GM08714 (cell line): ENCODE data around the gene HOXC9.

Source experiments
- H3K4me3 ChIP-seq: fragments of 200-500 bp; sonication (Bioruptor generic); 2 replicates; pipeline ENCODE4 v1.5.1; 2014; ENCODE audit warnings: mild to moderate bottlenecking, low read length, inconsistent platforms
- ZNF274 ChIP-seq: IDR thresholded peaks from 2 replicates; pipeline ENCODE4 v1.6.1; 2012; ENCODE audit warnings: mild to moderate bottlenecking, low read depth, low read length

HOXC9 gene

GRCh38 chr12:53984901-53985691 is 14.9 kb upstream of the HOXC9 start, which contains the start of gene HOXC10:
HOXC10 (plus strand) TSS chr12:53985146; CDS start chr12:53985260, 114 bp downstream.
- no peak for TF ChIP-seq ZNF274
- H3K4me3 ChIP-seq = no peak within 1 kb of the TSS

- no peak overlapping the region for H3K4me3 ChIP-seq
- no peak for TF ChIP-seq ZNF274
Measured at GRCh38 chr12:53985692-53985993, 14.3 kb upstream of the HOXC9 start.

- H3K4me3 ChIP-seq = no peak overlapping the region
- TF ChIP-seq ZNF274 = no peak
Measured at GRCh38 chr12:53985994-53986685, 13.8 kb upstream of the HOXC9 start.

GRCh38 chr12:53986686-53987483 is 13.1 kb upstream of the HOXC9 start:
- TF ChIP-seq ZNF274 = no peak
- H3K4me3 ChIP-seq = no peak overlapping the region

GRCh38 chr12:53987787-53988230 is 12.2 kb upstream of the HOXC9 start:
- H3K4me3 ChIP-seq = no peak overlapping the region
- TF ChIP-seq ZNF274 = no peak

GRCh38 chr12:53988541-53989226 is 11.3 kb upstream of the HOXC9 start:
- no peak for TF ChIP-seq ZNF274
- H3K4me3 ChIP-seq = no peak overlapping the region

GRCh38 chr12:53989227-53990113 is 10.5 kb upstream of the HOXC9 start:
- no peak for TF ChIP-seq ZNF274
- H3K4me3 ChIP-seq = no peak overlapping the region

GRCh38 chr12:53990311-53991076 is 9.5 kb upstream of the HOXC9 start:
- TF ChIP-seq ZNF274 = no peak
- no peak overlapping the region for H3K4me3 ChIP-seq

- TF ChIP-seq ZNF274 = no peak
- no peak overlapping the region for H3K4me3 ChIP-seq
Measured at GRCh38 chr12:53991077-53991460, 8.9 kb upstream of the HOXC9 start.

GRCh38 chr12:53992377-53992889 is 7.5 kb upstream of the HOXC9 start:
- no peak overlapping the region for H3K4me3 ChIP-seq
- no peak for TF ChIP-seq ZNF274

GRCh38 chr12:53993162-53994008 is 6.6 kb upstream of the HOXC9 start:
- no peak for TF ChIP-seq ZNF274
- no peak overlapping the region for H3K4me3 ChIP-seq

GRCh38 chr12:53994009-53994263 is 6.0 kb upstream of the HOXC9 start:
- no peak for TF ChIP-seq ZNF274
- H3K4me3 ChIP-seq = no peak overlapping the region
